Colon (tissue), 2 donors: ENCODE data around the gene APBB1IP.
"Not testable (repeated sequence)": the region's sequence is repeated elsewhere in the genome, so short reads cannot be mapped to it uniquely, and the experiment has no call there.

ENCODE experiments used
- FAIRE-seq: peaks from 2 replicates; lab custom pipeline; 2012; peaks lifted over from hg19 to GRCh38; lab: Jason Lieb, UNC
- donor health status: control.
- donor health status: control.

The APBB1IP gene

DNA sequence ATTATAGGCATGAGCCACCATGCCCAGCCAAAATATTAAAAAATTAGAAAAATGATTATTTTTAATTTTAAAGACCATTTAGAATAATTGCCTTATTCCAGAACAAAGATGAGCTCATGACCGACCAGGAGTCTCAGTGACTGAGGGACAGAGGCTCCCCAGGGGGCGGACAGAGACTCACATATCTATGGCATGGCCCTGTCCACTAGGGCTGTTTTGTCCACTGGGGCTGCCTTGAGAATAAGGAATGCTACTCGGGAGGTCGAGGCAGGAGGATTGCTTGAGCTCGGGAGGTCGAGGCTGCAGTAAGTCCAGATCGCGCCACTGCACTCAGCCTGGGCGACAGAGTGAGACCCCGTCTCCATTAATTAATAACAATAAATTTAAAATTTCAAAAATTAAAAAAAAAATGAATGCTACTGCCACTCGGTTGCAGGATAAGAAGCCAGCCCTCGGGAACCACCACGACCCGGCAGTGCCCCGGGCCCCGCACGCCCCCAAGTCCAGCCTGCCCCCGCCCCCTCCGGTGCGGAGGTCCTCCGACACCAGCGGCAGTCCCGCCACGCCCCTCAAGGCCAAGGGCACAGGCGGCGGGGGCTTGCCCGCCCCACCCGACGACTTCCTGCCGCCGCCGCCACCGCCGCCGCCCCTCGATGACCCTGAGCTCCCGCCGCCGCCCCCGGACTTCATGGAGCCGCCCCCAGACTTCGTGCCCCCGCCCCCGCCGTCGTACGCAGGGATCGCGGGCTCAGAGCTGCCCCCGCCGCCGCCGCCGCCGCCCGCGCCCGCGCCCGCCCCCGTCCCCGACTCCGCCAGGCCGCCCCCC, 128.6 kb downstream of the APBB1IP start:
- no peak for FAIRE-seq

DNA sequence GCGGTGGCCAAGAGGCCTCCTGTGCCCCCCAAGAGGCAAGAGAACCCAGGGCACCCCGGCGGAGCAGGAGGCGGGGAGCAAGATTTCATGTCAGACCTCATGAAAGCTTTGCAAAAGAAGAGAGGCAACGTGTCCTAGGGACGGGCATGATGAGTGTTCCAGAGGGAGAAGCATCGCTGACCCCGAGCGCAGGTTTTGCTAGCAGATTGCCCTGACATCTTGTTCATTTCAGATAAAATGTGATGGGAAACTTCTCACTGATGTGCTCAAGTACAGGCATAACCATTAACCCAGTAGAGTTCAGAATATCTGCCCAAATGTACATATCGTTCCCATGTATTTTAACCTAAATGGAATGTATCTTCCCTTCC, 129.2 kb downstream of the APBB1IP start:
- no peak for FAIRE-seq

DNA sequence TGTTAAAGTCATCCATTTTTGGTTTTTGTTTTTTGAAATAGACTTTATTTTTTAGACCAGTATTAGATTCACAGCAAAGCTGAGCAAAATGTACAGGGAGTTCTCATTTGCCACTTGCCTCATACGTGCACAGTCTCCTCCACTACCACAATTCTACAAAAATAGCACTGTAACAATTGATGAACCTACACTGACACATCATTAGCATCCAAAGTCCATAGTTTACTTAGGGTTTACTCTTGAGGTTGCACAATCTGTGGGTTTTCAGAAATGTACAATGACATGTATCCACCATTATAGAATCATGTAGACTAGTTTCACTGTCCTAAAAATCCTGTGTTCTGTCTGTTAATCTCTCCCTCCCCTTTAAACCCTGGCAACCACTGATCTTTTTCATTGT, 133.5 kb downstream of the APBB1IP start:
- FAIRE-seq = no peak

DNA sequence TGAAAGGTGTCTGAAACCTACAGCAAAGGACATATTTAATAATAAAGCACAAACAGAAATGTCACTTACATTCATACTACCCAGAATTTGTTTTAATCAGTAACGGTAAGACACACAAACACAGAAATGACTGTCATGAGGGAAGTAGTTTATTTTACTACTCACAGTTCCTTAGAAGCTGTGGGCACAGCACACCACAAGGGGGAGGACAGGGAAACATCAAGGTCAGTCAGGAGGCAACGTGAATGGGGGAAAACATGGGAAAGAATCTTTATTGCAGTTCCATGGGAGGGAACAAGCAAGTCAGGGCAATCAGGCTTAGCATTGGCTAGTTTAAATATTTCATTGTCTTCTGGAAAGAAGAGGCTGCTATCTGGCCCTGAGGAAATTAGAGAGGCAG, 135.5 kb downstream of the APBB1IP start:
- FAIRE-seq = peak; percentile 28

DNA sequence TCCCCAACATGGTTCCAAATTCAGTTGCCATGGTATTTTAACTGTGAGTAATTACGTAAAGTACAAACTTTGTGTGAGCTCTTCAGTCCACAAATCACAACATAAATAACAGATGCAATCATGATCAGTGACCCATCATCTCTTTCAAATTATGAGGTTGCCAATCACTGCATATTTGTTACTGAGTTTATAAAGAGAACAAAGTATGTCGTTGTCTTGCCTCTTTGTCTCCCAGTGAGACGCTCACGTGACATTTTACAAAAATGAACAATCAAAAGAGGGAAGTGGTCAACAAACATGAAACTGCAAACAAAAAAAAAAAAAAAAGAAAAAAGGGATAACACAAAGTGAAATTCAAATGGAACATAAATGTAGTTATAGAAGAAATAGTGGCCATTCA, 136.6 kb downstream of the APBB1IP start:
- no peak for FAIRE-seq

DNA sequence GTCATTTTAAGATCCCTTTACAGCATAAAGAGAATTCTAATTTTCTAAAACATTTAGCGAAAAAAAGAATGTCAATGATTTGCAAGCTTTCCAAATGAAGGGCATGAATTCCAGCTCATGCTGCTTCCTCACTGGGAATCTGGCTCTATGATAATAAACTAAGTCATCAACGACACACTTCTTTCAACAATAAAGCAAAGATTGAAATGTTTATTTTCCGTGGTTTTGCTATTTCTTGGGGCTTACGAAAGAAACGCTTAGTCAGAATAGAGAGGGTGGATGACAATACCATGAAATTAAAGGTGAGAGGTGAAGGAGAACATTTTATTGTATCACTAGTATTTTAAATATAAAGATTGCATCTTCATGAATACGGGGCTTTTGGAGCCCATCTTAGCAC, 140.2 kb downstream of the APBB1IP start:
- FAIRE-seq = not testable (repeated sequence)

DNA sequence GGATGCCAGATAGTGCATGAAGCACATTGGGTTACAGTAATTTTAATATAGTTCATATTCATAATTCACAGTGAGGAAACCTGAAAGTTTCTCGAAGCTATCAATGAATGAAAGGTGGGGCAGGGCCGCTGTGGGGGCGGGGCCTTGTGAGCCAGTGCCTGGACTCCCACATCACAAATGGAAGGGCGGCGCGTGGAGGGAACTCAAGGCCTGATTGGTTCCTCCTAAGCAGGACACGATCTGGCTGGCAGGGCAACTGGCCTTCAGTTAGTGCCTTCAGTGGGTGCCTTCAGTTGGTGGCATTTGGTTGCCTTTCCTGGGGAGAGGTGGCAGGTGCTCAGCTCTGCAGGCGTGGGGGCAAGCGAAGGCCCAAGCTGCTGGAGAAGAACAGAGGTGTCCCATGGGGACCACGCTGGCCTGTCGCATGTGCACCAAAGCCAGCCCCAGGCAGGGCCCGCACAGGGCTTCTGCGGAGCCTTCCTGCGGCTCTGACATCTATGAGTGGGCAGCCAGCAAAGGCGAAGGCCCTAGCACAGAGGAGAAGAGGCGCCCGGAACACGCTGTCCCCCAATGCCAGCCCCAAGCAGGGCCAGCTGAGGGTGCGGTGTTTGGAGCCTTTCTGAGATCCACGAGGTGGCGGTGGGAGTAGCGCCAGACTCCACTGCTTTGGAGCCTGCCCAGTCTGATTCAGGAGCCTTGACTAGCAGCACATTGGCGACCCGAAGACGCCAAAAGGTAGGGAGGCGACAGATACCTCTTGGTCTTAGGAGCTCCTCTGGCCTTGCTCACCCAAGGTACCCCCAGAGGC, 141.3 kb downstream of the APBB1IP start:
- no peak for FAIRE-seq

DNA sequence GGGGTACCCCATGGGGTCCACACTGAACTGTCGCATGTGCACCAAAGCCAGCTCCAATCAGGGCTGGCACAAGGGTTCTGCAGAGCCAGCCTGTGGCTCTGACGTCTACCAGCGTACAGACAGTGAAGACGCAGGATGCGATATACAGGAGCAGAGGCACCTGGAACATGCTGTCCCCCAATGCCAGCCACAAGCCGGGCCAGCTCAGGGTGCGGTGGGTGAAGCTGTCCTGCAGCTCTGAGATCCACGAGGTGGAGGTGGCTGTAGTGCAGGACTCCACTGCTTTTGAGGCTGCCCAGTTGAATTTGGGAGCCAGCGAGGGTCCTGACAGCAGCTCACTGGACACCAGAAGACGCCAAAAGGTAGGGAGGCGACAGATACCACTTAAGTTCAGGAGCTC, 148.1 kb downstream of the APBB1IP start:
- FAIRE-seq = no peak

DNA sequence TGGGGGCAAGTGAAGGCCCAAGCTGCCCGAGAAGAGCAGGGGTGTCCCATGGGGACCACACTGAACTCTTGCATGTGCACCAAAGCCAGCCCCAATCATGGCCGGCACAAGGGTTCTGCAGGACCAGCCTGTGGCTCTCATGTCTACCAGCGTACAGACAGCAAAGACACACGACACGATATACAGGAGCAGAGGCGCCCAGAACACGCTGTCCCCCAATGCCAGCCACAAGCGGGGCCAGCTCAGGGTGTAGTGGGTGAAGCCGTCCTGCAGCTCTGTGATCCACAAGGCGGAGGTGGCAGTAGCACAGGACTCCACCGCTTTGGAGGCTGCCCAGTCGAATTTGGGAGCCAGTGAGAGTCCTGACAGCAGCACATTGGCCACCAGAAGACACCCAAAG, 150.5 kb downstream of the APBB1IP start:
- FAIRE-seq = no peak

DNA sequence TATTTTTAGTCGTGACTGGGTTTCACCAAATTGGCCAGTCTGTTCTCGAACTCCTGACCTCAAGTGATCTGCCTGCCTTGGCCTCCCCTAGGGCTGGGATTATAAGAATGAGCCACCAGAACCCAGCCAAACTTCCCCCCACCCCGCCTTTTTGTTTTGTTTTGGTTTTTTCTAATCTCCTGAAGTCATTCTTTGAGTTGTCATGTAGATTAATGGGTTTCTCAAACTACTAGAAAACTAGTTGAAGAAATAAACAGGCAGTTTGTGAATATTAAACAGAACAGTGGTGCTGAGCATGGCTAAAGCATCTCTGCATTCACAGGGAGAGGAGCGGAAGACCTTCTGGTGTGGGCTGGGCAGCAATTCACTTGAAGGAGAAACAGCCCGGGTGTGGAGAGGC, 151.7 kb downstream of the APBB1IP start:
- not testable (repeated sequence) for FAIRE-seq

DNA sequence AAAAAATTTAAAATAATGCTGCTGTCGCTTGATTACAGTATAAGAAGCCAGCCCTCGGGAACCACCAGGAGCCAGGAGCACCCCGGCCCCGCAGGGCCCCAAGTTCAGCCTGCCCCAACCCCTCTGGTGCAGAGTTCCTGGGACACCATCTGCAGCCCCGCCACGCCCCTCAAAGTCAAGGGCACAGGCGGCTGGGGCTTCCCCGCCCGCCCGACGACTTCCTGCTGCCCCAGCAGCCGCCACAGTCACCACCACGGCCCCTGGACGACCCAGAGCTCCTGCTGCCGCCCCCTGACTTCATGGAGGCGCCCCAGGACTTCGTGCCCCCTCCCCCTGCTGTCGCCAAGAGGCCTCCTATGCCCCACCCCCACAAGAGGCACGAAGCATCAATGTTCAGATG, 155.8 kb downstream of the APBB1IP start:
- FAIRE-seq = no peak

DNA sequence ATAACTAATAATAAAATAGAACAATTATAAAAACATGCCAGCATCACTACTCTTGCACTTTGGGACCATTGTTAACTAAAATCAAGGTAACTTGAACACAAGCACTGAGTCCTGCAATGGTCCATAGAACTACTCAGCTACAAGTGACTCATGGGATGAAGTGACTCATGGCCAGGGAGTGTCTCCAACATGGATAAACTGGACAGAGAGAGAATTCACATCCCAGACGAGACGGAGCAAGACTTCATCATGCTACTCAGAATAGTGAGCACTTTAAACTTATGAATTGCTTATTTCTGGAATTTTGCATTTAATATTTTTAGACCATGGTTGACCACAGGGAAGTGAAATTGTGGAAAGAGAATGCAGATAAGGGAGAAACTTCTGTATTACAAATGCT, 165.1 kb downstream of the APBB1IP start:
- FAIRE-seq = not testable (repeated sequence)

DNA sequence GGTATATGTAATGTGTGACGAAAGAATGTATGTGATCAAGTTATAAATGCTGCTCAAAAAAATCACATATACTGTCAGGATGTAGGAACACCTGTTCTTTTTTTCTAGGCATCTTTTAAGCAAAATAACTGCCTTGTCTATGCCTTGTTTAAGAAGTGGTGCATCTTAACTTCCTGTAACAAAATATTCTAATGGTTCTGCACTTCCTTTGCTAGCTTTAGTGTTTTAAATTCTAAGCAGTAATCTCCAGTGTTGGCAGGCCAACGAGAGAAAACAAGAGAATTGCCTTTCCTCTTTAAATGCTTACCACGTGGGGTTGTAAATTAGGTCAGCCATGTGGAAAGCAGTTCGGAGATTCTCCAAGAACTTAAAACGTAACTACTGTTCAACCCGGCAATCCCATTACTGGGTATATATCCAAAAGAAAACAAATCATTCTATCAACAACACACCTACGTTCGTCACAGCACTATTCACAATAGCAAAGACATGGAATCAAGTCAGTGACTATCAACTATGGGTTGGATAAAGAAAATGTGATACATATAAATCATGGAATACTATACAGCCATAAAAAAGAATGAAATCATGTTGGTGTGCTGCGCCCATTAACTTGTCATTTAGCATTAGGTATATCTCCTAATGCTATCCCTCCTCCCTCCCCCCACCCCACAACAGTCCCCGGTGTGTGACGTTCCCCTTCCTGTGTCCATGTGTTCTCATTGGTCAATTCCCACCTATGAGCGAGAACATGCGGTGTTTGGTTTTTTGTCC, 166.4 kb downstream of the APBB1IP start:
- not testable (repeated sequence) for FAIRE-seq

DNA sequence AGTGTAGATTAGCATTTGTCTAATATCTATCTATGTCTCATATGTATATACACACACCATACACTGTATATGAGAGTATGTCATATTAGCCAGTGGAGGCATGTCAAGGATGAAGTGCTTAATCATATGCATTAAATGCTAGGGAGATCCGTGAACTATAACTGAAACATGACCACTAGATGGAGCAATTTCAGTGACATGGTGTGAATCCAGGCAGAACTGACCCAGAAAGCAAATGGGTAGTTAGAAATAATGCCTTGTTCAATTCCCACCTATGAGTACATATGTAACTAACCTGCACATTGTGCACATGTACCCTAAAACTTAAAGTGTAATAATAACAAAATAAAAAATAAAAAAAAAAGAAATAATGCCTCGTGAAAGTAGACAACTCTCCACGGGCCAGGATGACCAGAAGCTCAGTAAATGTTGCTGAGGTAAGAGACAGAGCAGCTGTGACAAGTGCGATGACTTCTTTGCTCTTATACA, 168.3 kb downstream of the APBB1IP start:
- FAIRE-seq = not testable (repeated sequence)

DNA sequence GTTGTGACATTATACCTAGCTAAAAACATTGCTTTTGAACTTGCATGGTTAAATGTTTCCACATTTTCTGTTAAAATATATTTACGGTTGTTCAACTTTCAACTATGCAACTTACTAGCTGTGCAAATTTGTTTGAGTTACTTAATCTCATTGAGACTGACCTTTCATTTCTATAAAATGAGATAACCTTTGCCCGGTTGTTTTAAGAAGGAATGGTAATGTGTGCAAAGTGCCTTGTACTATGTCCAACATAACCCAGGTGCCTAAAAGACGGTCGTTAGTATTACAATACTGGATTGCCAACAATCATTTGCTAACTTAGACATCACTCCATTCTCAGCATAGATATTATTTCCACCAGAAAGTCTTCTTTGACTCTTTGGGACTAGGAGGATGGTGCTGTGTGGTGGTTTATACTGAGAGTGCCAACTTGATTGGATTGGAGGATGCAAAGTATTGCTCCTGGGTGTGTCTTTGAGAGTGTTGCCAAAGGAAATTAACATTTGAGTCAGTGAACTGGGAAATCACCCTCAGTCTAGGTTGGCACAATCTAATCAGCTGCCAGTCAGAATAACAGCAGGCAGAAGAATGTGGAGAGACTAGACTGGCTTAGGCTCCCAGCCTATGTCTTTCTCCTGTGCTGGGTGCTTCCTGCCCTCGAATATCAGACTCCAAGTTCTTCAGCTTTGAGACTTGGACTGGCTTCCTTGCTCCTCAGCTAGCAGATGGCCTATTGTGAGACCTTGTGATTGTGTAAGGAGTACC, 174.2 kb downstream of the APBB1IP start:
- peak; percentile 38 for FAIRE-seq
